OCI-LY1 (cell line): ENCODE data around the gene PDE11A.

ENCODE experiments used
- CTCF ChIP-seq: fragments of 200-600 bp; sonication (generic), shearing (Covaris generic); IDR thresholded peaks from 2 replicates; pipeline ENCODE4 v1.5.1; 2017; ENCODE audit warnings: mild to moderate bottlenecking, antibody characterized with exemption, low read length, moderate library complexity, mixed read lengths
- EZH2 ChIP-seq: fragments of 200-600 bp; sonication (generic), shearing (Covaris generic); IDR thresholded peaks from 2 replicates; pipeline ENCODE4 v1.8.0; 2017; ENCODE audit warnings: borderline replicate concordance, mixed run types, mild to moderate bottlenecking, antibody characterized with exemption, low read length, moderate library complexity, mixed read lengths

DNA sequence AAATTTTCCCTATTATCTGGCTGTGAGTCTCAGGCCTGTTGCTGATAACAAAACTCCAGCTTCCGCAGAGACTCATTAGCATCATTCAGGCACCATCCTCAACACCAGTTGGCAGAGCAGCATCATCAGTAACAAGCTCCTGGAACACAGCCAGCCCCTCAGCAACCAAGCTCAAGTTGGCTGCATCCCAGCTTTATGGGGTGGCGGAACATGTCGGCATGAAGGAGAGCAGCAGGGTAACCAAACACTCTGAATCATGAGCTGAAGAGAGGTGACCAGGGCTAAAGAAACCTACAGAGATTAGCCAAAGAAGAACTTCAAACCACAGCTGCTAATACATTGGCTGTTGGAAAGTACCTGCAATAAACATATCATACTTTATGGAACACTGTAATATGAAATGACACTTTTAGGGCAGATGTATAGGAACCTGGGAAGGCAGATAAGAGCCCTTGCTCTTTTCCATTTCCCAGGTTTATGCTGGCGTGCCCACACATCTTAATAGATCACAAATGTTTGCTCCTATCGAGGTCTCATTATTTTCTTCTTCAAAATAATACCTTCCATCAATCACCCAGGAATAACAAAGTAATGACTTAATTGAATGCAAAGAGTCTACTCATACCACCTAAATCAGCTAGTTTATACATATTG is 63.8 kb downstream of the PDE11A start:
- TF ChIP-seq CTCF (no peak), EZH2 (no peak)
